GM06990 (cell line): ENCODE data around the gene BAD.
A peak's percentile ranks its signal among the peaks of the same experiment; 100 is the strongest.
"Not testable (repeated sequence)": the region's sequence is repeated elsewhere in the genome, so short reads cannot be mapped to it uniquely, and the experiment has no call there.

Source experiments
- DNase-seq: peaks from one replicate; pipeline ENCODE4 v3.0.0-alpha.2; 2011; ENCODE audit not compliant: insufficient read length; ENCODE audit errors: extremely low read depth
- H3K27me3 ChIP-seq: replicated peaks from 2 replicates; pipeline ENCODE4 v1.6.0; 2011; ENCODE audit warnings: low read length; ENCODE audit not compliant: control insufficient read depth, insufficient read depth
- H3K36me3 ChIP-seq: 2 replicates; pipeline ENCODE4 v1.5.1; 2011; ENCODE audit warnings: low read length; ENCODE audit not compliant: control insufficient read depth, insufficient read depth
- H3K4me3 ChIP-seq: replicated peaks from 2 replicates; pipeline ENCODE4 v1.5.1; 2011; ENCODE audit warnings: low read depth, mild to moderate bottlenecking, control low read depth, low read length
- CTCF ChIP-seq: IDR thresholded peaks from 2 replicates; pipeline ENCODE4 v1.5.1; 2011; ENCODE audit warnings: low read length, control low read depth, mild to moderate bottlenecking, inconsistent platforms; ENCODE audit not compliant: insufficient read depth, poor library complexity, severe bottlenecking

BAD gene

GRCh38 chr11:64316672-64317324 lies 32.3 kb upstream of the BAD start:
- no peaks in the 10 kb centered on the region for H3K27me3 ChIP-seq
- TF ChIP-seq CTCF: peak; percentile 28
- DNase-seq: peak; percentile 59
- peaks cover 24% of the 10 kb centered on the region for H3K36me3 ChIP-seq
- H3K4me3 ChIP-seq: peak overlapping the region; percentile 97

- H3K27me3 ChIP-seq, DNase-seq: not testable (repeated sequence)
- Histone ChIP-seq H3K36me3 (peaks cover 20% of the 10 kb centered on the region), H3K4me3 (peak overlapping the region; percentile 97)
Measured at GRCh38 chr11:64315667-64316526, 31.4 kb upstream of the BAD start.

- no peak for TF ChIP-seq CTCF
- H3K27me3 ChIP-seq: no peaks in the 10 kb centered on the region
- H3K4me3 ChIP-seq: no peak overlapping the region
- peaks cover 16% of the 10 kb centered on the region for H3K36me3 ChIP-seq
- no peak for DNase-seq
Measured at GRCh38 chr11:64314805-64315561, 30.5 kb upstream of the BAD start.

- Histone ChIP-seq H3K4me3 (no peak overlapping the region), H3K27me3 (no peaks in the 10 kb centered on the region), H3K36me3 (peaks cover 16% of the 10 kb centered on the region)
- TF ChIP-seq CTCF: no peak
- no peak for DNase-seq
Measured at GRCh38 chr11:64314146-64314804, 29.8 kb upstream of the BAD start.

- Histone ChIP-seq H3K27me3 (no peaks in the 10 kb centered on the region), H3K4me3 (no peak overlapping the region), H3K36me3 (peaks cover 16% of the 10 kb centered on the region)
- DNase-seq: no peak
- no peak for TF ChIP-seq CTCF
Measured at GRCh38 chr11:64313491-64314145, 29.2 kb upstream of the BAD start.
